Activated T-cell treated with anti-CD3 and anti-CD28 coated beads, Interleukin-2, amount 50 U/mL, for 48 hours (primary cell): Measurements from ENCODE around the gene ZNF580.

Source experiments
- DNase-seq, 2 experiments: peaks; one replicate each; pipeline ENCODE4 v3.0.0-alpha.2; 2020

ZNF580 gene

DNA sequence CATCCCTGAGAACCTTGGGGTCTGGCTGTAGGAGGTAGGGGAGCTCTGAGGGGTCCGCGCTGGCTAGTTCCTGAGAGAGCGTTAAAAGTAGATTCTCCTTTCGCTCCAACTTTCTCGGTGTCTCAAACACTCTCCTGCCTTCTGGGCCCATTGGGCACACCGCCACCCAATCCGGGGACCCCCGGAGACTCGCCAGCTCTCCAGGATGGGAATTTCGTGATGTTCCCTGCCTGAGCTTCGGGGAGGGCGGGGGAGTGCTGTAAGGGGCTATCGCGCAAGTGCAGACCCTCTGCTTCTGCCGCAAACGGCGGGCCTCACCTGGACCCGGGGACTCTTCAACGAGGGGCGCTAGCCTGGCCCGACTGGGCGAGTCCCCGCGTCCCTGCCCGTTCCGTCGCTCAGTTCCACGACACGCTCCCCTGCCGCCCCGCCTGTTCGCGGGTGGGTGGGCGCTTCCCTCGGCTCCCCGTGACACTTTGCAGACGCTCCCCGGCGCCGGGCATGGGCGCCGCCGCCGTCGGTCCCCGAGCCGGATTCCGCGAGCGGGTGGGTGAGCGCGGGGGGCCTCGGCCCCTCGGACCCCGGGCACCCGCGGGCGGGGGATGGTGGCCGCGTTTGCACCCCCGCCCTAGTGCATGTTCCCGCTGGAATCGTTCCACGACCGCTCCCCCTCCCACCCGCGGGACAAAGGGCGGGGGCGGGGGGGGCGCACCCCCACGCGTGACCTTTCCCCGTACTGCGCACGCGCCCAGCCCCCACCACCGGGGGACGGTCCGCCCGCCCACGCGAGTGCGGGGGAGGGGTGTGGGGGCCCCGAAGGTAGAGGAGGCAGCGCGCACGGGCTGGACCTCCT lies 7.2 kb downstream of the ZNF580 start, which contains the start of gene CCDC106:
Gene CCDC106, plus strand, starts transcription at position 481 of the 853 bp plus-strand sequence. CDS start 835 bp downstream, outside the sequence.
- peak; percentile 61 to 72 for DNase-seq

DNA sequence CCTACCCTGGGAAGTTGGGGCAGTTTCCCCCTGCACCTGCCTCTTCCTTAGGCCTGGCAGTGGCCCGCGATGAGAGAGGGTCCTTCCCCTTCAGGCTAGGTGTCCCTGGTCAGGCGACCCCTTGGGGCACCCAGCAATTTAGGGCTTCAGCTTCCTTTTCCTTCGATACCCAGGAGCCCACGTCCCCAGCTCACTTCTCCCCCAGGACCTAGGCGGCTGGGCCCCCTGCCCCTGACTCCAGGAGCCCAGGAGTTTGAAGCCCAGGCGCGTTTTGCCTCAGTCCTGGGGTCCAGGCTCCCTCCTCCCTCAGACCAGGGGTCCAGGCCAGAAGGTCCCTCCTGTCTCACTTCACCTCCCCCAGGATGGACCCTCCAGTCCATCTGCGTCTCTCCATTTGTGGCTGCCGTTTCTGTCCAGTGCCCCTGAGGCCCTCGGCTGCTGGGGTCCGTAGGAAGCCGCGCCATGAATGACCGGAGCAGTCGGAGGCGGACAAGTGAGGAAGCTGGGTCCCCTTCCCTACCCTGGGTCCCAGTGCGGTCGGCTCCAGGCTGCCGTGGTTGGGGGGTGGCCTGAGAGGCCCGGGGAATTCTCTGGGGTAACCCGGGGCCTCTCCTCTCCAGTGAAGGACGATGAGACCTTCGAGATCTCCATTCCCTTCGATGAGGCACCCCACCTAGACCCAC lies 7.9 kb downstream of the ZNF580 start:
- DNase-seq: no peak

DNA sequence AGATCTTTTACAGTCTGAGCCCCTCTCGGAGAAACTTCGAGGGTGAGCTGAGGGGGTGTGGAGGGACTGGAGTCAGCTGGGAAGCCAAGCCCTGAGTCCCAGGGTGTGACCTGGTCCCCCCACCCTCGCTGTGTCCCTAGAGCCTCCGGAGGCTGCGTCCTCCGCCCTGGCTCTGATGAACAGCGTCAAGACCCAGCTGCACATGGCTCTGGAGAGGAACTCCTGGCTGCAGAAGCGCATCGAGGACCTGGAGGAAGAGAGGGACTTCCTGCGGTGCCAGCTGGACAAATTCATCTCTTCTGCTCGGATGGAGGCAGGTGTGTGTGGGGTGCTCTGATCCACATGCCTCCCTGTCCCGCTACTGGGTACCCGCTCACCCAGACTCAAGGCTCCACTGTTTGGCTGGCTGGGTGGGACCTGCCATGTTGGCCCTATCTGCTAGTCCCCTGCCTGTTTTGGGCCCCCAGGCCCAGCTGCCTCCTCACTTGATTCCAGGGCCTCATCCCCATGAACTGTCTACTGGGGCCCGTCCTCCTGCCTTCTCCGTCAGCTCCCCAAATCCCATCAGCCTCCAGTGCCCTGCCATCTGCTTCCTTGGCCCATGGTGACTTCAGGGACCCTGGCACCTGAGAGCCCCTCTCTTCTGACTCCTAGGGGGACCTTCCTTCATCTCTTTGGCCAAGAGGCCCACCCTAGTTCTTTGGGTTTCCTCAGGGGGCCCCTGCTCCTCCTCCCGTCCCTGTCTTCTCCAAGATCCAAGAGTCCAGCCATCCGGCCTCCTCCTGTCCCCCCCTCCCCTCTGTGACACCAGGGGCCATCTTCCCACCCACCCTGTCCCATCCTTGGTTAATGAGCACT lies 8.7 kb downstream of the ZNF580 start:
- no peak for DNase-seq

DNA sequence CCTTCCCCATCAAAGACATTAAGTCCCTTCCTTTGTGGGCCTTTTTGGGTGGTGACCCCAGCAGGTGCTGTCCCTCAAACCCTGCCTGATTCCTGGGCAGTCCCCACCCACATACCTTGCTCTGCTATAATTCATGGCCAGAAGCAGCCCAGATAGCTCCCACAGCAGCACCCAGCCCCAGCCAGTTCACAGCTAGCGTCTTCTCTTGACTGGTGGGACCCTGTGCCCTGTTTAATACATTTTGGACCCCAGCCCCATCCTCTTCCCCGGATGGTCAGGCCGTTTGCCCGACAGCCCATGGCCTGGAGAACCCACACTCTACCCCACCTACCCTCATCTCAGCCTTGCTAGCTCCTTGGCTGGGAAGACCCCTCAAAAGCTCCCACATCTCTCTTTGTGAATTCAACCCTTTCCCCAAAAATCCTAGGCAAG lies 9.3 kb downstream of the ZNF580 start:
- no peak for DNase-seq

DNA sequence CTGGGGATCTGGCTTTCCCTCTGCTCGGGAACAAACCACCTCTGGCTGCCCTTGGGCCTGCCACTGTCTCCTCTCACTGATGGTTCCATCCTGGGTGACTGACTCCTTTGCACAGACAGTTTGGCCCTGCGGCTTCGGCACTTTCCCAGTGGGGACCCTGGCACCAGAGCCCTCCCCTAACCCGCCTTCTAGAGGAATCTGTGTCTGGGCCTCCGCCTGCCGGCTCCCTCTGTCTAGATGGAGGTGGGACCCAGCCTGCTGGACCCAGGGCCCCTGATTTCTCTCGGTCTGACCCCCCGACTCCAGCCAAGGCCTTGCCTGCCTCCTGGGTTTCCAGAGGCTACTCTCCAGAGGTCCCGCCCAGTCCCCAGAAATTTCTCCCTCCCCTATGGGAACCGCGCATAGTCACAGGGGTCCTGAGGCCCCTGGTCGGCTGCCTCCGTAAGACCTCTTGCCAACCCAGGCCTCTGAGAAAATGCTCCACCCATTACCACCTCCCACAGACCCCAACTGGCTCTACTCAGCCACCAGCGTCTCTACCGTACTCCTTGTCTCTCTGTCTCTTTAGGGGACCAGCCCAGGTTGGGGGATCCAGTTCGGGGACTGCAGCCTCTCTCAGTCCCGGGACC lies 9.9 kb downstream of the ZNF580 start:
- no peak for DNase-seq

DNA sequence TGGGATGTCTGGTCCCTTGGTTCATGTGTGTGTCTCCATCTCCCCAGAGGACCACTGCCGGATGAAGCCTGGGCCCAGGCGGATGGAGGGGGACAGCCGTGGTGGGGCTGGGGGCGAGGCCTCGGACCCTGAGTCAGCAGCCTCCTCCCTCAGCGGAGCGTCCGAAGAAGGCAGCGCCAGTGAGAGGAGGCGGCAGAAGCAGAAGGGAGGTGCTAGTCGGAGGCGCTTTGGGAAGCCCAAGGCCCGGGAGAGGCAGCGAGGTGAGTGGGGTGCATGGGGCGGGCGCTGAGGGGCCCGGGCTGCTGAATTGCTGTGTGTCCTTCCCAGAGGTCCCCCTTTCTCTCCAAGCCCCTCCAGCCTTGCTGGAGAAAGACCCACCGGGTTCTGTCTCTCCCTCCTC lies 10.4 kb downstream of the ZNF580 start:
- no peak for DNase-seq

DNA sequence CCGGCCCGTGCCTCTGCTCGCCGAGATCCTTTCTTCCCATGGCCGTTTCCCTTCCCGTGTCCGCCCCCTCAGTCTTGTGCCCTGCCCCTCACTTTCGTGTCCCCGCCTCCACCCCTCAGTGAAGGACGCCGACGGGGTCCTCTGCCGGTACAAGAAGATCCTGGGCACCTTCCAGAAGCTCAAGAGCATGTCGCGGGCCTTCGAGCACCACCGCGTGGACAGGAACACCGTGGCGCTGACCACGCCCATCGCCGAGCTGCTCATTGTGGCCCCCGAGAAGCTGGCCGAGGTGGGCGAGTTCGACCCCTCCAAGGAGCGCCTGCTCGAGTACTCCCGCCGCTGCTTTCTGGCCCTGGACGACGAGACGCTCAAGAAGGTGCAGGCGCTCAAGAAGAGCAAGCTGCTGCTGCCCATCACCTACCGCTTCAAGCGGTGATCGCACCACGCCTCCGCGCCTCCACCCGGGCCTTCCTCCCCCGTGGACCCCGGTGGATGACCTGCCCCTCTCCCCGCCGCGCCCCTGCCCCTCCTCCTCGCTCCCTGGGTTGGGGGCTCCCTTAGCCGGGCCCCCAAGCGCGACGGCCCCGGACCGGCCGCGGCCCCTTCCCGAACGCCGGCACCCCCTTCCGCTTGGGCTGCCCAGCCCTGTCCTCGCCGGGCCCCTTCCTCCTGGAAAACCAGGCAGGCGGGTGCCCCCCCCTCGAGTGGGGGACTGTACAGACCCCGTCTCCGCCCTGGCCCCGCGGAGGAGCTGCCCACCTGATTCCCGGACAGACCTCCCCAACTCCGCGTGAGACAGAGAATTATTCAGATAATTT lies 11.7 kb downstream of the ZNF580 start:
- DNase-seq: no peak

DNA sequence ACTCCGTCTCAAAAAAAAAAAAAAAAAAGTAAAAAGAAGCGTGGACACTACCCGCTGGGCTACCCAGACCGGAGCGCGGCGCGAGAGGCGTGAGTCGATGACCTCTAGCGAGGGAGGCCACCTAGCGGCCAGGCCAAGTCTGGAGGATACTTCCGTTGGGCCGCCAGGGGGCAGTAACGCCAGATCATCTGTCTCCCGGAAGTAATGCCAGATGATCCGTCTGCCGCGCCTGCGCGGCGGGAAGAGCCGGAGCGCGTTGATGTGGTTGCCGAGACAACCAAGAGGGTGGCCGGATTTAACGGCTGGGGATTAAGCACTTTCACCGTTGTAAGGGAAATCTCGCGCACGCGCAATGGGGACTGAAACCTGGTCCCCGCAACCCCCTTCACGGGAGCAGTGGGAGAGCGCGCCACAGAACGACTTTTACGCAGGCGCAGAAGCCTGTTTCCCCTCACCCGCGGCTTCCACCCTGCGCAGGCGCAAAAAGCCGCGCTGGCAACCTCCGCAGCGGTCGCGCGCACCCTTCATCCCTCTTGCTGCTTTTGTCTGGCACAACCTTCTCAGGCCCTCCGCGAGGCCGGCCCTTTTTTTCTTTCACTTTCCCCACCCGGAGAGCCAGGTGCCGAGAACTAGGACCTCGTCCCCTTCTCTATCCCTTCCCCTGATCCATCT lies 13.0 kb downstream of the ZNF580 start:
- peak; percentile 98 for DNase-seq

DNA sequence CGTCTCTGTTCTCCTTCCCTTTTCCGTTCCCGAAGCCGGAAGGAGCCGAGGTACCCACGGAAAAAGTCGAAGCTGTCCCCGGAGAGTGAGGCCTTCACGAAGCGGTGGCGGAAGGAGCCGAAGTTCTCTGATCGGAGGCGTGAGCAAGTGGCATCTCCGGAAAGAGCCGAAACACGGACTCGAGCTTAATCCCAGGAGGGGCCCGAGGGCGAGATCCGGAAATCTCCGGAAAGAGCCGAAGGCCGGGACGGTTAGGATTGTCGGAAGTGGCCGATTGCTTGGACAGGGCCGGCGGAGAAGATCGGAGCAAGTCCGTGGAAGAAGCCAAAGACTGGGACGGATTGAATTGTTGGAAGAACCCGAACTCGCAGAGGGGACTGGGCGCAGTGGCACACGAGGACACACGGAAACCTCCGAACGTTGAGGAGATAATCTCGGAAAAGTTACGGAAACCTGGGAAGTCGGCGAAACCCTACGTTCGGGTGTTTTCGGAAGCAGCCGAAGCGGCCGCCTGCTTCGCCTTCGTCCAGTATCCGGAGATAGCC lies 13.6 kb downstream of the ZNF580 start:
- DNase-seq: peak; percentile 99

DNA sequence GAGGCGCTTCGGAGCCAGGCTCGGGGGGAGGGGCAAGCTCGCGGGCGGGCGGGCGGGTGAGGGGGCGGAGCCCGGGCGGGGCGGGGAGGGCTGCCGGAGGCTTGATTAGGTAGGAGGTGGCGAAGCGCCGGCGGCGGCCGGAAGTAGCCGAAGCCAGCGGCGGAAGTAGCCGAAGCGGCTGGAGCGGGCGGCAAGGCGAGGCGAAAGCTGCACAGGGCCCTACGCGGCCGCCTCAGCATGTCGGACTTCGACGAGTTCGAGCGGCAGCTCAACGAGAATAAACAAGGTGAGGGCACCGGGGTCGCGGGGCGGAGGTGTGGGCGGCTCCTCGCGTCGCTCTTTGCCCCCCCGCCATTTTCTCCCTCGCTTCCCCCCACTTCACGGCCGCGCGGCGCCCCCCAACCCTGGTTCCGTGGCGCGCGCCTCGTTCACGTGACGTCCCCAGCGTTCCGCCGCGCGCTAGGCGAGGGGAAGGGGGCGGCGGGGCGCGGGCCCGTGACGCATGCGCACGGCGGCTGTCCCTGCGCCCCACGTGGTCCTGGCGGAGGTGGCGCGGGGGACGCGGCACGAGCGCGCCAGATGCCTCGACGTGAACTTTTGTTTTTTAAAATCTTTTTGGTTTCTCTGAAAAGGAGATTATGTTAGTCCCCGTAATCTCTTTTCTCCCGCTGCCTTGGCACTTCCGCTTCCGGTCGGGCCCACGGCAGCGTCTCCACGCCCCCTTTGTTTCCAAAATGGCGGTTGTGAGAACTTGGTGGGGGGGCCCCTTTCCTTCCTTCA lies 14.3 kb downstream of the ZNF580 start, which contains the start of gene U2AF2:
Gene U2AF2, plus strand, starts transcription at position 168 of the 780 bp plus-strand sequence. Its CDS starts 70 bp downstream, at position 238.
- DNase-seq: peak; percentile 97

DNA sequence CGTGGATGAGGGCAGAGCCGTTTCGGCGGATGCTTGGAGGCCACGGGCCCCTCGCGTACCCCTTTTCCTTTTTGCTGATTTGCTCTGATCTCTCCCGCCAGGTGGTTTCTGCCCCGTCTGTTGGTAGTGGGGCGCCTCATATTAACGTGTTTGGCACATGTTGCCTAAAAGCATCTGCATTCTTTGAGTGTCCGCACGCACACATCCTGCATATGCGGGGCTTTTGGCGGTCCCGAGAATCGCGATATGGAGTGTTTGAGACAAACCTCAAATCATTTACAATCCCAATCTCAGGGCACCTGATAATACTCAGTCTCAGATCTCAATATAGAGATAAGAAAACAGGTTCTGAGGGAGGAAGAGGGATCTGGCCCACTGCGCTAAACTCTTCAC lies 14.8 kb downstream of the ZNF580 start:
- DNase-seq: no peak

DNA sequence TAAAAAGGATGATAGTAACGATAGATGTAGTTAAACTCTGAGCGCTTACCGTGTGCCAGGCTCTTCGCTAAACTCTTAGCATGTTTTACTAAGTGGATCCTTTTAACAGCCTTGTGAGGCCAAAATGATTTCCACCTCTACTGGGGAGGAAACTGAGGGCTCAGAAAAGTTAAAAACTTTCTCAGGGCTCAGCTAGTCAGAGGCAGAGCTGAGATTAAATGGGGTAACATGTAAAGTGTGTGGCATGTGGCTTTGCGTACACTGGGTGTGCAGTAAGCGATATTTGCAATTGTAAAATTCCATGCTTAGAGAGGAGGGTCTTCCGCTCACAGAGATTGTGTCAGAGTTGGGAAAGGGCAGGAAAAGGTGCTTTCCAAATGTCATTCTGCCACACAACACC lies 15.8 kb downstream of the ZNF580 start:
- no peak for DNase-seq

DNA sequence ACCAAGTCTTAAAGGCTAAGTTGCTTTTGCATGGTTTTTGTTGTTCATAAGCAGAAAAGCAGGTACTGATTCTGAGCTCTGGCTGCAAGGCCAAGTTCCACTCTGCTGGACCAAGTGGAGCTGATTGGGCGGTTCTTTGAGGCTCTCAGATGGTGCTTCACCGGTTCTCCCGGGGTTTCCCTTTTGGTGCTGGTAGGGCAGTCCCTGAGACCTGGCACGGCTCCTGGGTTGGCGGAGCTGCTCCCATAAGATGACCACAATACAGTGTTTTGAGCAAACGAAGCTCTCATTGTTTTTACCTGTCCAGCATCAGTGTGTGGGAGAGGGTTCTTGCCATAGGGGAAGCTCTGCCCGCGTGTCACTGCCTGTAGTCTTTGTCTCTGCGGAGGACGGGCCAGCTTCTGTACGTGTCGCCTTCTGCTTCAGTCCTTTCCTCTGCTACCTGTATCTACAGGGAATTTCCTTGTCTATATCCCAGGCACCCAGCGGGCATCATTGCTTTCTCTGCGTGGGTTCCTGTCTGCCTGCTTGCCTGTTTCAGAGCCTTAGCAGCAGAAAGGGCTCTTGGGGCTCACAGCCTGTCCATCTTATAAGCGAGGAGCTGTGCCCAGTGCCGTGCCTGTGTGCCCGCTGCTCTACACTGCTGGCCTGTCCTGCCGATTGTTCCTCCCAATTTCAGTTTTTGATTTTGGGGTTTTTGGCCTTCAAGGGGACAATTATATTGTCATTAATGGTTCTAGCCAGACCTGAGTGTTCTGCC lies 16.4 kb downstream of the ZNF580 start:
- peak in 1 of 2 experiments; percentile 37 for DNase-seq

DNA sequence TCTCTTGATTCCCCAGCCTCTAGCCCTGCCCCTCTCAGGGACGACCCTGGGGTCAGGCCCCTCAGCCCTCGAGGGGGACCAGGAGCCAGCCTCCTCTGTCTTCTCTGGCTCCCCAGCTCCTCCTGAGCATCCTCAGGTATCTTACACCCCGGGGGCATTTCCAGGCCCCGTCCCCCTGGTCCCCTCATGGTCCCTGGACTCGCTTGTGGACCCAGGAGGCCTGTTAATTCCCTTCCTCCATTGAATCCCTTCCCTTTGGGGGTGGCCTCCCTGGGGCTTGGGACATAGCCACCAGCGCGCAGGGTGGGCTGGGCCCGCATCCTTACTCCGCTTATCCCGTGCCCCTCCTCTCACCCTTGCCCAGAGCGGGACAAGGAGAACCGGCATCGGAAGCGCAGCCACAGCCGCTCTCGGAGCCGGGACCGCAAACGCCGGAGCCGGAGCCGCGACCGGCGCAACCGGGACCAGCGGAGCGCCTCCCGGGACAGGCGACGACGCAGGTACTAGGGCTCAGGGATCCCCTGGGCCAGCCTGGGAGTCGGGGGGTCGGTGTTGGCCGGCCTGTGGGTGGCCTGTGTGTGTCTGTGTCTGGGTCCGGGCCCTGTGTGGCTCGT lies 18.2 kb downstream of the ZNF580 start:
- no peak for DNase-seq

DNA sequence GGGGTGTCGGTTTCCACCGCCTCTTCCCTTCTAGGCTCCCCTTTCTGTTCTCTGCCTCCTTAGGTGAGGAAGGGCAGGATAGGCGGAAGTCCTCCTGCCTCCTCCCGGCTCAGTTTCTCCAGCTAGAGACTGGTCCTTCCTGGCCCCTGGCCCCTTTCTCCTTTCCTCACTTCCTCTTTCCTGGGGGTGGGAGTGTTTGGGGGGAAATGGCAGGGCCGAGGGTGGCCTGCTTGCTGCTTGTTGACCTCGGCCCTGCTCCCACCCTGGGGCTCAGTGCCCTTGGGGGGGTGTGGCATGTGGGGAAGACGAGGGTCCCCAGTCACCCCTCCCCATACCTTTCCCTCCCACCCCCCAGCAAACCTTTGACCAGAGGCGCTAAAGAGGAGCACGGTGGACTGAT lies 19.0 kb downstream of the ZNF580 start:
- DNase-seq: no peak

DNA sequence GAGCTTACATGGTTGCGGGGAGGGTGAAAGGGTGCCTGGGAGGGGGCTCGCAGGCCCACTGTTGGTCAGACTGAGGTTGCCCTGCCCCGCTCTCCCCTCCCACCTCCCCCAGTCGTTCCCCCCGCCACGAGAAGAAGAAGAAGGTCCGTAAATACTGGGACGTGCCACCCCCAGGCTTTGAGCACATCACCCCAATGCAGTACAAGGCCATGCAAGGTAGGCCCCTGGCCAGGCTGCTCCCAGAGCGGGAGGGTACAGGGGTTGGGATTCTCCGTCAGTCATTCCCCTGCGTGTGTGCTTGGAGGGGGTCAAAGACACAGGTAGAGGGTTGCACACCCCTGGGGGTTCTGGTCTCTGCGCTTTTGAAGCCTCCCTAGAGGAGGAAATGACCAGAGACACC lies 19.6 kb downstream of the ZNF580 start:
- DNase-seq: no peak

DNA sequence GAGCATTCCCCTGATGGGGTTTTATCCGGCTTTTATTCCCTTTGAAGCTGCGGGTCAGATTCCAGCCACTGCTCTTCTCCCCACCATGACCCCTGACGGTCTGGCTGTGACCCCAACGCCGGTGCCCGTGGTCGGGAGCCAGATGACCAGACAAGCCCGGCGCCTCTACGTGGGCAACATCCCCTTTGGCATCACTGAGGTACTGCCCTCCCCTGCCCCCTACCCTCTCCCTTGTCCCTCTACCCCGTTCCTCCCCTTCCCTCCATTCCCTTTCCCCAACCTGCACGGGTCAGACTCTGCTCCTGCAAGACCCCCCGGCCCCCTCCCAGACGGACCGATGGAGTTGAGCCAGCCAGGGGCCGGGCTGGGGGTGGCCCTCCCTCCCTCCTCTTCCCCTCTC lies 20.2 kb downstream of the ZNF580 start:
- no peak for DNase-seq

DNA sequence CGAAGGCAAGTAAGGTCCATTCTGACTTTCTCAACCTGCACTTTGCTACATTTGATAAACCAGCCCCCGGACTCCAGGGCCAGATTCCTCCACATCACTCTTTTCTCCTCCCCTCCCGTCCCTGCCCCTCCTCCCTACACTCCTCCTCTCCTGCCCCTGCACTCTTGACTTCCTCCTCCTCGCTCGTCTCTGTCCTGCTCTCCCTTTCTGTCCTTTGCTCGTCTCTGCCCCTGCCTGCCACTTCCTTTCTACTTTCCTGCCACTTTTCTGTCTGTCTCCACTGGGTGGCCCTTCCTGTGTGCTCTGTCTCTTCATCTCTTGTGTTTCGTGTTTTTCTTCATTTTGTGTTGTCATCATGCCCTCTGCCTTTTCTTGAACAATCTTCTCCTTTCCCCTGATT lies 21.0 kb downstream of the ZNF580 start:
- no peak for DNase-seq
